ENCODE data around the gene GMPPB.
"Not testable (repeated sequence)": the region's sequence is repeated elsewhere in the genome, so short reads cannot be mapped to it uniquely, and the experiment has no call there.

GMPPB gene

GRCh38 chr3:49689046-49689907 lies 34.5 kb downstream of the GMPPB start, which contains the start of the genes MST1 and RNF123:
Gene MST1 (minus strand): TSS chr3:49689474. CDS start chr3:49688691, 783 bp downstream.
Gene RNF123 (plus strand): TSS chr3:49689557. CDS start chr3:49691166, 1,609 bp downstream.
- TF ChIP-seq CTCF (IDR thresholded peaks at IDR 0.05; ENCODE audit: low read length, missing control alignments) = peak; percentile 34
- peak within 1 kb of the TSS; percentile 93 for H3K4me3 ChIP-seq (replicated peaks; ENCODE audit: low read depth, low read length)
- DNase-seq (ENCODE audit: low read depth) = peak; percentile 92

GRCh38 chr3:49688338-49689045 lies 35.3 kb downstream of the GMPPB start:
- H3K4me3 ChIP-seq (replicated peaks; ENCODE audit: low read depth, low read length) = peak overlapping the region; percentile 93
- DNase-seq (ENCODE audit: low read depth) = not testable (repeated sequence)

GRCh38 chr3:49687424-49687795 lies 36.3 kb downstream of the GMPPB start:
- not testable (repeated sequence) for H3K4me3 ChIP-seq (replicated peaks; ENCODE audit: low read depth, low read length); DNase-seq (ENCODE audit: low read depth)

GRCh38 chr3:49686769-49687423 lies 36.9 kb downstream of the GMPPB start:
- peak overlapping the region; percentile 40 for H3K4me3 ChIP-seq (replicated peaks; ENCODE audit: low read depth, low read length)
- peak; percentile 58 for DNase-seq (ENCODE audit: low read depth)

GRCh38 chr3:49686346-49686745 lies 37.4 kb downstream of the GMPPB start:
- H3K4me3 ChIP-seq (replicated peaks; ENCODE audit: low read depth, low read length) = peak overlapping the region; percentile 40
- not testable (repeated sequence) for DNase-seq (ENCODE audit: low read depth)

- not testable (repeated sequence) for DNase-seq (ENCODE audit: low read depth); H3K4me3 ChIP-seq (replicated peaks; ENCODE audit: low read depth, low read length)
Observed at GRCh38 chr3:49685846-49686245, 37.9 kb downstream of the GMPPB start.

GRCh38 chr3:49685103-49685502 lies 38.6 kb downstream of the GMPPB start:
- not testable (repeated sequence) for H3K4me3 ChIP-seq (replicated peaks; ENCODE audit: low read depth, low read length); DNase-seq (ENCODE audit: low read depth)

- not testable (repeated sequence) for DNase-seq (ENCODE audit: low read depth); H3K4me3 ChIP-seq (replicated peaks; ENCODE audit: low read depth, low read length)
Observed at GRCh38 chr3:49684453-49684852, 39.3 kb downstream of the GMPPB start.

GRCh38 chr3:49683162-49683561 lies 40.6 kb downstream of the GMPPB start:
- H3K4me3 ChIP-seq (replicated peaks; ENCODE audit: low read depth, low read length) = no peak overlapping the region
- no peak for DNase-seq (ENCODE audit: low read depth)
- TF ChIP-seq CTCF (IDR thresholded peaks at IDR 0.05; ENCODE audit: low read length, missing control alignments) = no peak

- DNase-seq (ENCODE audit: low read depth) = no peak
- no peak overlapping the region for H3K4me3 ChIP-seq (replicated peaks; ENCODE audit: low read depth, low read length)
- no peak for TF ChIP-seq CTCF (IDR thresholded peaks at IDR 0.05; ENCODE audit: low read length, missing control alignments)
Observed at GRCh38 chr3:49681543-49681942, 42.2 kb downstream of the GMPPB start.
